ENCODE measurements around the gene KIAA0513.
"Not testable (repeated sequence)": the region's sequence is repeated elsewhere in the genome, so short reads cannot be mapped to it uniquely, and the experiment has no call there.

The KIAA0513 gene

GRCh38 chr16:85048921-85049562, 21.4 kb downstream of the KIAA0513 start:
- TF ChIP-seq CTCF (IDR thresholded peaks at IDR 0.05; ENCODE audit: control insufficient read depth, extremely low read depth, insufficient read depth): no peak
- no peak overlapping the region for H3K4me3 ChIP-seq (ENCODE audit: low read depth, low read length)
- DNase-seq (ENCODE audit: low read depth): no peak

- no peak overlapping the region for H3K4me3 ChIP-seq (ENCODE audit: low read depth, low read length)
- TF ChIP-seq CTCF (IDR thresholded peaks at IDR 0.05; ENCODE audit: control insufficient read depth, extremely low read depth, insufficient read depth): no peak
- no peak for DNase-seq (ENCODE audit: low read depth)
These were observed 22.2 kb downstream of the KIAA0513 start for GRCh38 chr16:85049706-85050305.

- DNase-seq (ENCODE audit: low read depth): no peak
- TF ChIP-seq CTCF (IDR thresholded peaks at IDR 0.05; ENCODE audit: control insufficient read depth, extremely low read depth, insufficient read depth): no peak
- no peak overlapping the region for H3K4me3 ChIP-seq (ENCODE audit: low read depth, low read length)
These were observed 23.5 kb downstream of the KIAA0513 start for GRCh38 chr16:85051067-85051581.

GRCh38 chr16:85051683-85052082, 24.1 kb downstream of the KIAA0513 start:
- no peak for DNase-seq (ENCODE audit: low read depth)
- TF ChIP-seq CTCF (IDR thresholded peaks at IDR 0.05; ENCODE audit: control insufficient read depth, extremely low read depth, insufficient read depth): no peak

GRCh38 chr16:85052536-85052935, 24.9 kb downstream of the KIAA0513 start:
- no peak for DNase-seq (ENCODE audit: low read depth)
- no peak for TF ChIP-seq CTCF (IDR thresholded peaks at IDR 0.05; ENCODE audit: control insufficient read depth, extremely low read depth, insufficient read depth)
- H3K4me3 ChIP-seq (ENCODE audit: low read depth, low read length): no peak overlapping the region

More at GRCh38 chr16:85051683-85052082, 24.1 kb downstream of the KIAA0513 start:
- no peak overlapping the region for H3K4me3 ChIP-seq (ENCODE audit: low read depth, low read length)

- not testable (repeated sequence) for DNase-seq (ENCODE audit: low read depth); H3K4me3 ChIP-seq (ENCODE audit: low read depth, low read length)
These were observed 26.7 kb downstream of the KIAA0513 start for GRCh38 chr16:85054321-85054720.

GRCh38 chr16:85054948-85055492, 27.4 kb downstream of the KIAA0513 start:
- H3K4me3 ChIP-seq (ENCODE audit: low read depth, low read length): no peak overlapping the region
- TF ChIP-seq CTCF (IDR thresholded peaks at IDR 0.05; ENCODE audit: control insufficient read depth, extremely low read depth, insufficient read depth): no peak
- DNase-seq (ENCODE audit: low read depth): no peak

All from LNCaP clone FGC (cell line).